Psoas muscle (tissue), 8 donors: ENCODE data around the gene ENTPD6. TPM values are rescaled to one million over a fixed set of nuclear protein-coding genes. Genes with fewer than 3 reads are reported as not detected.

ENCODE experiments used
- ATAC-seq, 4 donors: fragments of 200-7000 bp; cut with Tn5 transposase; one replicate each; pipeline ENCODE4 v1.9.1; 2020; ENCODE audit warnings: moderate library complexity in 3 of 4, mild to moderate bottlenecking in 2 of 4
- DNase-seq, 2 donors: peaks; one replicate each; pipeline ENCODE4 v3.0.0-alpha.2; 2020
- H3K27ac ChIP-seq: fragments of 200-600 bp; one replicate; pipeline ENCODE4 v1.8.0; 2022
- H3K27me3 ChIP-seq, 3 donors: fragments of 200-600 bp in 1 of 3; one replicate each; pipeline versions ENCODE4 v1.6.1 to v1.8.0; 2013 to 2022; ENCODE audit warnings: low read length in 2 of 3, mild to moderate bottlenecking in 2 of 3, moderate library complexity in 1 of 3; ENCODE audit not compliant: insufficient read depth in 3 of 3
- H3K36me3 ChIP-seq, 2 donors: fragments of 200-600 bp in 1 of 2; one replicate each; pipeline versions ENCODE4 v1.6.1 to v1.8.0; 2013 to 2022; ENCODE audit warnings: low read depth in 1 of 2, mild to moderate bottlenecking in 1 of 2, moderate library complexity in 1 of 2; ENCODE audit not compliant: insufficient read depth in 1 of 2
- H3K4me1 ChIP-seq: fragments of 200-600 bp; one replicate; pipeline ENCODE4 v1.8.0; 2022
- H3K4me3 ChIP-seq: fragments of 200-600 bp; one replicate; pipeline ENCODE4 v1.8.0; 2022; ENCODE audit warnings: mild to moderate bottlenecking
- H3K9me3 ChIP-seq: fragments of 200-600 bp; one replicate; pipeline ENCODE4 v1.8.0; 2022
- WGBS, 3 donors: extraction: QIAGEN DNeasy Blood & Tissue Kit; methylation state at CpG; one replicate each; pipeline versions ENCODE4 v1.1.6 to v1.1.7; 2013; 5-methylcytosine and 5-hydroxymethylcytosine counted together
- intact Hi-C, 2 donors: fragments of 100-400 bp; cut with DNase I; formaldehyde crosslinking; loops; one replicate each; pipeline versions ENCODE4 v1.11.0 to v1.14.2; 2022
- polyA plus RNA-seq, 3 donors: library from polyadenylated mRNA; stranded (reverse); fragments of 200-250 nt; gene quantifications; one replicate each; pipeline ENCODE4 v1.2.3, GENCODE V29; 2013
- total RNA-seq, 4 donors: library from RNA; stranded (reverse); fragmentation: NEBNext Ultra II Directional in 2 of 4; extraction: Animal tissue kit (Norgen Biotek cat#: 25700) in 2 of 4; gene quantifications; one replicate each; pipeline versions ENCODE4 v1.2.1 to v1.2.4, GENCODE V29; 2021 to 2023
- TF ChIP-seq, protein P1 (sequence below): fragments of 200-600 bp; IDR thresholded peaks from one replicate; pipeline ENCODE4 v1.8.0; 2022; ENCODE audit warnings: antibody characterized with exemption
- donor health status: healthy with polysubstance abuse.
- donor health status: DM: no; HTN: no; CAD: no; lungs with moderate emphysema.
- donor health status: Bipolar disorder and iron deficiency.
- donor health status: healthy.
- donor health status: DM: yes; HTN: yes; CAD: no.
- donor health status: DM: no; HTN: no; CAD: no.
- donor health status: DM: no; HTN: no; CAD: no.
- donor health status: DM: yes; HTN: yes; CAD: no.

The ENTPD6 gene
- total and polyA plus RNA-seq, 7 donors = 28.7 to 65.3 (median 38.9) TPM

DNA sequence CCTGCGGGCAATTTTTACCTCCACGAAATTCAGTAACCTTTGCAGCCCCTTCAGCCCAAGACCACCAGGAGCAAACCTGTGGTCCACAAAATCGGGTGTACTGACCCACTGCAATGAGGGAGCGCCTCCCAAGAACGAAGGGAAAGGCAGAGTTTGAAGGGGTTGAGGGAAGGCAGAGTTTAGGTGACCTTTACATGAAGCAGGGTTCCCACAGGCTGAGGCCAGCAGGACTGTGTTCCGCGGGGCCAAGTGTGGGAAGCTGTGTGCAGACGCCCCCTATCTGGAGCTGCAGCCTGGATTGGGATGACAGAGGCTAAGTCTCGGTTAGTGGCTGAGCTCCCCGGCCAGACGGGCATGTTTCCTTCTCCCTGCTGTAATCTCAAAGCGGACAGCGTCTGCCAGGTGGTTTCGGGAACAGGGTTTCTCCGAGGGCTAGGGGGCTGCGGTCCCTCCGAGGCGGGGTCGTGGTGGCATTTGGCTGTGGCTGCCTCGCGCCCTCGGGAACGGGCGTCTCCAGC, 51.5 kb downstream of the ENTPD6 start:
- Histone ChIP-seq H3K27me3 (no peaks in the 10 kb centered on the region), H3K4me1 (peaks cover 23% of the 10 kb centered on the region), H3K36me3 (no peaks in the 10 kb centered on the region), H3K9me3 (peaks cover 4% of the 10 kb centered on the region), H3K27ac (peak overlapping the region; percentile 90), H3K4me3 (peak overlapping the region; percentile 75)
- 11 to 16% (median 15%) methylated on average over 24 of the region's 24 CpGs for WGBS, 3 donors
- intact Hi-C loops = loop anchor here (5.0 kb wide), 1 partner anchor 50 kb away; the partner anchor contains the start of gene ENTPD6 (in 2 of the 2)
- ATAC-seq (peak; percentile 65 to 77 (median 71)), DNase-seq (peak; percentile 60 to 73)
- TF ChIP-seq, protein P1, sequence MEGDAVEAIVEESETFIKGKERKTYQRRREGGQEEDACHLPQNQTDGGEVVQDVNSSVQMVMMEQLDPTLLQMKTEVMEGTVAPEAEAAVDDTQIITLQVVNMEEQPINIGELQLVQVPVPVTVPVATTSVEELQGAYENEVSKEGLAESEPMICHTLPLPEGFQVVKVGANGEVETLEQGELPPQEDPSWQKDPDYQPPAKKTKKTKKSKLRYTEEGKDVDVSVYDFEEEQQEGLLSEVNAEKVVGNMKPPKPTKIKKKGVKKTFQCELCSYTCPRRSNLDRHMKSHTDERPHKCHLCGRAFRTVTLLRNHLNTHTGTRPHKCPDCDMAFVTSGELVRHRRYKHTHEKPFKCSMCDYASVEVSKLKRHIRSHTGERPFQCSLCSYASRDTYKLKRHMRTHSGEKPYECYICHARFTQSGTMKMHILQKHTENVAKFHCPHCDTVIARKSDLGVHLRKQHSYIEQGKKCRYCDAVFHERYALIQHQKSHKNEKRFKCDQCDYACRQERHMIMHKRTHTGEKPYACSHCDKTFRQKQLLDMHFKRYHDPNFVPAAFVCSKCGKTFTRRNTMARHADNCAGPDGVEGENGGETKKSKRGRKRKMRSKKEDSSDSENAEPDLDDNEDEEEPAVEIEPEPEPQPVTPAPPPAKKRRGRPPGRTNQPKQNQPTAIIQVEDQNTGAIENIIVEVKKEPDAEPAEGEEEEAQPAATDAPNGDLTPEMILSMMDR = peak; percentile 28

DNA sequence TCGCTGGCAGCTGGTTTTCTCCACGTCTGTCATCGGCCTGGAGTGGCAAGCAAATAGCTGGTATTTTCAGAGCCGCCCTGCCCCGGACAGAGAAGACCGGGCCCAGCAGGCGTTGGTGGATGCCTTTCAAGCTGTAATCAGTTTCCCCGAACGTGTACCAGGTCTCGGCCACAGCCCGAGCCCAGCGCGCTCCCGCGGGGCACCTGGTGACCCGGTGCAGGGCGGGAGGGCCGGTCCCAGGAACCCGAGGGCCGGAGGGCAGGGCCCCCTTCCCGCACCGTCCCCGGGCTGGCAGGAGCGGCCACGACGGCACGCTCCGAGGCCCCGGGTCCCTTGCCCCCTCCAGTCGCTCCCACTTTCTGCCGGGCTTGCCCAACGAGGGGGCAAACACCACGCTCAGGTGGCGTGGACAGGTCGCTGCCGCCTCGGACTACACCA, 52.0 kb downstream of the ENTPD6 start:
- TF ChIP-seq, protein P1 = no peak
- DNase-seq (peak in 1 of 2 donors; percentile 51), ATAC-seq (peak; percentile 63 to 76 (median 68))
- intact Hi-C loops = loop anchor here (5.0 kb wide), 1 partner anchor 50 kb away; the partner anchor contains the start of gene ENTPD6 (in 2 of the 2)
- H3K27me3 ChIP-seq = no peaks in the 10 kb centered on the region
- WGBS, 3 donors = 0% methylated on average over 28 to 37 of the region's 37 CpGs
- H3K9me3 ChIP-seq = peaks cover 4% of the 10 kb centered on the region
- H3K36me3 ChIP-seq = no peaks in the 10 kb centered on the region
- peak overlapping the region; percentile 75 for H3K4me3 ChIP-seq
- H3K4me1 ChIP-seq = peaks cover 23% of the 10 kb centered on the region
- H3K27ac ChIP-seq = peak overlapping the region; percentile 90

DNA sequence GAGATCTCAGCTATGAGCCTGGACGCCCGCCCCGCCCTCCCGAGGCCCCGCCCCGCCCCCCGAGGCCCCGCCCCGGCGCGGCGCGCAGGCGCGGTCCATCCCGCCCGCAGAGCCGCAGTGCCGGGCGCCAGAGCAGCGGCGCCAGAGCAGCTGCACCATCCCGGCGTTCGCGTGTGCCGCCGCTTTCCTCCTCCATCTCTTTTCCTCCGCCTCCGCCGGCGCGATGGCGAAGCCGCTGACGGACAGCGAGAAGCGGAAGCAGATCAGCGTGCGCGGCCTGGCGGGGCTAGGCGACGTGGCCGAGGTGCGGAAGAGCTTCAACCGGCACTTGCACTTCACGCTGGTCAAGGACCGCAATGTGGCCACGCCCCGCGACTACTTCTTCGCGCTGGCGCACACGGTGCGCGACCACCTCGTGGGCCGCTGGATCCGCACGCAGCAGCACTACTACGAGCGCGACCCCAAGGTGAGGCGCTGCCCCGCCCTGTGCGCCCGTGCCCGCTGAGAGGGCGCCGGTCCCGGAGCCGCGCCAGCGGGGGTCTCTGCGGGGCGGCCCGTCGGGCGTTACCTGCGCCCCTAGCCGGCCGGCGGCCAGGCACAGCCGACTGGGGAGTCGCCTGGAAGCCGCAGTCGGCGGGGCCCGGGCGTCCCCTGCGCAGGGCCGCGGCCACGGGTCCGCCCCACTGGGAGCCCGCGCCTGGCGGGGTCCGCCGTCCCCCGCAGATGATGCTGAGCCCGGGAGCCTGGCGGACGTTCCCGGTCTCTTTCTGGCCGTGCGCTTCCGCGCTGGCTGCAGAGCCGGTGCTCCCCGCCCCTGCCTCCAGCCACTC, 52.7 kb downstream of the ENTPD6 start, which contains the start of gene PYGB:
TSS of gene PYGB (plus strand) at position 130 of the 830 bp plus-strand sequence. CDS start at position 224, 94 bp downstream.
- TF ChIP-seq, protein P1 = no peak
- Histone ChIP-seq H3K36me3 (no peaks in the 10 kb centered on the region), H3K4me3 (peak within 1 kb of the TSS; percentile 75), H3K4me1 (peaks cover 23% of the 10 kb centered on the region), H3K27me3 (no peaks in the 10 kb centered on the region), H3K9me3 (peaks cover 4% of the 10 kb centered on the region), H3K27ac (peak within 1 kb of the TSS; percentile 90)
- ATAC-seq = peak; percentile 92 to 96 (median 94)
- intact Hi-C loops = loop anchor here (5.0 kb wide), 1 partner anchor 51 kb away; the partner anchor contains the start of gene ENTPD6 (in 2 of the 2)
- WGBS, 3 donors = 0 to 1% (median 1%) methylated on average over 36 to 113 of the region's 113 CpGs
- DNase-seq = peak; percentile 71 to 86

DNA sequence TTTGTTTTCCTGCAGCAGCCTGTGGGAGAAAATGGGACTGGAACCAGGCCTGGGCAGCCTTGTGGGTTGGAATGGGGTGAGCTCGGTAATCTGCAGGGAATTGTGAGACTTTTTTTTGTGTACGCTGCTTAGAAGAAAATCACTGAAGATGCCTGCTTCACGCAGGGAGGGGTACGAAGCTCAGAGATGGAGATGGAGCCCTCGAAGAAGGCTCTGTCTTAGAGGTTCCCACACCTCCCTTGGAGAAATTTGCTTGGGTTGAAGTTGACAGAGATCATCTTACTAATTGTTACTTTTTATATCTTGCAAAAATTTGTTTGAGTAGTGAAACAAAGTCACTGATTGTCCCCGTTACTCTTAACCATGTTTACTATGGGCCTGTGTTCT, 53.3 kb downstream of the ENTPD6 start:
- intact Hi-C loops = loop anchor here (5.0 kb wide), 1 partner anchor 51 kb away; the partner anchor contains the start of gene ENTPD6 (in 2 of the 2)
- Histone ChIP-seq H3K9me3 (no peaks in the 10 kb centered on the region), H3K27me3 (no peaks in the 10 kb centered on the region), H3K4me3 (peak overlapping the region; percentile 75), H3K27ac (peak overlapping the region; percentile 90), H3K4me1 (peaks cover 23% of the 10 kb centered on the region), H3K36me3 (no peaks in the 10 kb centered on the region)
- TF ChIP-seq, protein P1 = no peak
- no peak for ATAC-seq
- WGBS, 3 donors = 8 to 18% (median 16%) methylated on average over 6 of the region's 6 CpGs
- DNase-seq = no peak
